Type B pancreatic cell (in vitro differentiated cells): ENCODE measurements around the gene SNX25. TPM values are rescaled to one million over a fixed set of nuclear protein-coding genes. Genes with fewer than 3 reads are reported as not detected.

Source experiments
- DNase-seq: peaks from one replicate; pipeline ENCODE4 v3.0.0; 2021; ENCODE audit warnings: mixed read lengths; ENCODE audit not compliant: unreplicated experiment; ENCODE audit errors: extremely low spot score
- H3K27ac Mint-ChIP-seq: 2 replicates; pipeline ENCODE4 v1.8.0; 2021; ENCODE audit warnings: mild to moderate bottlenecking, mixed read lengths
- H3K27me3 Mint-ChIP-seq: 2 replicates; pipeline ENCODE4 v1.8.0; 2021; ENCODE audit warnings: mixed read lengths
- H3K36me3 Mint-ChIP-seq: 2 replicates; pipeline ENCODE4 v1.8.0; 2021; ENCODE audit warnings: mixed read lengths
- H3K4me1 Mint-ChIP-seq: one replicate; pipeline ENCODE4 v1.8.0; 2021; ENCODE audit warnings: mixed read lengths; ENCODE audit not compliant: unreplicated experiment
- H3K4me3 Mint-ChIP-seq: 2 replicates; pipeline ENCODE4 v1.8.0; 2021; ENCODE audit warnings: mild to moderate bottlenecking, mixed read lengths
- H3K9me3 Mint-ChIP-seq: 2 replicates; pipeline ENCODE4 v1.8.0; 2021; ENCODE audit warnings: mixed read lengths
- CTCF ChIP-seq: fragments of 200-600 bp; sonication (generic); conservative IDR thresholded peaks from 2 replicates; pipeline ENCODE4 v1.5.0; 2021; ENCODE audit warnings: antibody characterized with exemption, mild to moderate bottlenecking
- total RNA-seq: library from RNA; stranded (reverse); gene quantifications from 2 replicates; pipeline ENCODE4 v1.2.1, GENCODE V29; 2021; ENCODE audit warnings: low replicate concordance

The SNX25 gene
- total RNA-seq, 1 donor from 2014 or later, result 11.2 TPM

GRCh38 chr4:185408432-185408831 lies 199.0 kb downstream of the SNX25 start:
- peaks cover 26% of the 10 kb centered on the region for H3K36me3 Mint-ChIP-seq
- H3K27me3 Mint-ChIP-seq, result no peaks in the 10 kb centered on the region
- no peak overlapping the region for H3K4me3 Mint-ChIP-seq
- no peak overlapping the region for H3K27ac Mint-ChIP-seq
- TF ChIP-seq CTCF, result no peak
- H3K9me3 Mint-ChIP-seq, result peaks cover 4% of the 10 kb centered on the region
- DNase-seq, result no peak
- no peaks in the 10 kb centered on the region for H3K4me1 Mint-ChIP-seq

- H3K4me1 Mint-ChIP-seq, result no peaks in the 10 kb centered on the region
- peaks cover 28% of the 10 kb centered on the region for H3K36me3 Mint-ChIP-seq
- no peak overlapping the region for H3K4me3 Mint-ChIP-seq
- no peak overlapping the region for H3K27ac Mint-ChIP-seq
- no peaks in the 10 kb centered on the region for H3K27me3 Mint-ChIP-seq
- DNase-seq, result no peak
- TF ChIP-seq CTCF, result no peak
- peaks cover 4% of the 10 kb centered on the region for H3K9me3 Mint-ChIP-seq
Measured at GRCh38 chr4:185411849-185412248, 202.5 kb downstream of the SNX25 start.

GRCh38 chr4:185412412-185412811 lies 203.0 kb downstream of the SNX25 start:
- Mint-ChIP-seq H3K9me3 (peaks cover 4% of the 10 kb centered on the region), H3K27ac (no peak overlapping the region), H3K4me3 (no peak overlapping the region), H3K4me1 (no peaks in the 10 kb centered on the region), H3K27me3 (no peaks in the 10 kb centered on the region), H3K36me3 (peaks cover 32% of the 10 kb centered on the region)
- DNase-seq, result no peak
- no peak for TF ChIP-seq CTCF

Other genes starting within 250 kb of the SNX25 start
- gene HELT, start 191.1 kb upstream of the SNX25 start, total RNA-seq, result 0.36 TPM in 1 of 2 replicates, not detected in the other
- 31.0 and 40.8 TPM in 2 replicates for gene SLC25A4, start 66.3 kb upstream of the SNX25 start, total RNA-seq
- gene CFAP97, start 5.6 kb upstream of the SNX25 start, total RNA-seq, result 13.8 and 21.6 TPM in 2 replicates
- 0.74 and 1.0 TPM in 2 replicates for gene LRP2BP, start 186.3 kb downstream of the SNX25 start, total RNA-seq
- gene ANKRD37, start 187.2 kb downstream of the SNX25 start, total RNA-seq, result 3.6 and 5.8 TPM in 2 replicates
- gene UFSP2, start 216.4 kb downstream of the SNX25 start, total RNA-seq, result 21.1 and 22.1 TPM in 2 replicates